ENCODE measurements around the gene LEMD1.

LEMD1 gene

GRCh38 chr1:205353191-205353590 is 68.7 kb downstream of the LEMD1 start:
- H3K27ac ChIP-seq = no peak overlapping the region
- TF ChIP-seq CTCF (conservative IDR thresholded peaks at IDR 0.05; ENCODE audit: low read depth, low read length) = no peak

GRCh38 chr1:205351984-205352713 is 69.7 kb downstream of the LEMD1 start:
- Histone ChIP-seq H4K20me1 (ENCODE audit: insufficient read depth) (no peaks in the 10 kb centered on the region), H3K4me3 (IDR thresholded peaks at IDR 0.05; ENCODE audit: insufficient read depth, low read depth, low read length) (no peak overlapping the region), H3K4me1 (ENCODE audit: low read depth, poor library complexity, severe bottlenecking) (peaks cover 19% of the 10 kb centered on the region)

More at GRCh38 chr1:205353191-205353590, 68.7 kb downstream of the LEMD1 start:
- Histone ChIP-seq H3K36me3 (ENCODE audit: insufficient read depth) (no peaks in the 10 kb centered on the region), H3K27me3 (ENCODE audit: insufficient read depth, low read depth) (no peaks in the 10 kb centered on the region), H3K4me2 (no peak overlapping the region), H3K79me2 (ENCODE audit: insufficient read depth, low read depth) (no peaks in the 10 kb centered on the region), H4K20me1 (ENCODE audit: insufficient read depth) (no peaks in the 10 kb centered on the region), H3K9ac (no peak overlapping the region), H2AFZ (ENCODE audit: low read depth) (no peak overlapping the region), H3K4me1 (ENCODE audit: low read depth, poor library complexity, severe bottlenecking) (peaks cover 14% of the 10 kb centered on the region), H3K4me3 (IDR thresholded peaks at IDR 0.05; ENCODE audit: insufficient read depth, low read depth, low read length) (no peak overlapping the region)

GRCh38 chr1:205350691-205351141 is 71.1 kb downstream of the LEMD1 start:
- no peak overlapping the region for H3K27ac ChIP-seq
- peaks cover 19% of the 10 kb centered on the region for H3K4me1 ChIP-seq (ENCODE audit: low read depth, poor library complexity, severe bottlenecking)

More at GRCh38 chr1:205351984-205352713, 69.7 kb downstream of the LEMD1 start:
- TF ChIP-seq CTCF (conservative IDR thresholded peaks at IDR 0.05; ENCODE audit: low read depth, low read length) = no peak
- no peaks in the 10 kb centered on the region for H3K79me2 ChIP-seq (ENCODE audit: insufficient read depth, low read depth)
- H3K27me3 ChIP-seq (ENCODE audit: insufficient read depth, low read depth) = no peaks in the 10 kb centered on the region
- H2AFZ ChIP-seq (ENCODE audit: low read depth) = no peak overlapping the region
- no peak overlapping the region for H3K9ac ChIP-seq
- H3K4me2 ChIP-seq = no peak overlapping the region
- no peaks in the 10 kb centered on the region for H3K36me3 ChIP-seq (ENCODE audit: insufficient read depth)
- H3K27ac ChIP-seq = no peak overlapping the region

GRCh38 chr1:205350124-205350523 is 71.7 kb downstream of the LEMD1 start:
- Histone ChIP-seq H2AFZ (ENCODE audit: low read depth) (no peak overlapping the region), H3K36me3 (ENCODE audit: insufficient read depth) (no peaks in the 10 kb centered on the region), H3K79me2 (ENCODE audit: insufficient read depth, low read depth) (no peaks in the 10 kb centered on the region), H3K27ac (no peak overlapping the region), H3K4me1 (ENCODE audit: low read depth, poor library complexity, severe bottlenecking) (peaks cover 19% of the 10 kb centered on the region), H3K9ac (no peak overlapping the region), H3K4me3 (IDR thresholded peaks at IDR 0.05; ENCODE audit: insufficient read depth, low read depth, low read length) (no peak overlapping the region), H3K27me3 (ENCODE audit: insufficient read depth, low read depth) (no peaks in the 10 kb centered on the region), H4K20me1 (ENCODE audit: insufficient read depth) (no peaks in the 10 kb centered on the region), H3K4me2 (no peak overlapping the region)
- no peak for TF ChIP-seq CTCF (conservative IDR thresholded peaks at IDR 0.05; ENCODE audit: low read depth, low read length)

More at GRCh38 chr1:205350691-205351141, 71.1 kb downstream of the LEMD1 start:
- no peaks in the 10 kb centered on the region for H3K27me3 ChIP-seq (ENCODE audit: insufficient read depth, low read depth)
- no peaks in the 10 kb centered on the region for H3K79me2 ChIP-seq (ENCODE audit: insufficient read depth, low read depth)
- H3K36me3 ChIP-seq (ENCODE audit: insufficient read depth) = no peaks in the 10 kb centered on the region
- H4K20me1 ChIP-seq (ENCODE audit: insufficient read depth) = no peaks in the 10 kb centered on the region
- H3K9ac ChIP-seq = no peak overlapping the region
- no peak overlapping the region for H2AFZ ChIP-seq (ENCODE audit: low read depth)
- H3K4me3 ChIP-seq (IDR thresholded peaks at IDR 0.05; ENCODE audit: insufficient read depth, low read depth, low read length) = no peak overlapping the region
- H3K4me2 ChIP-seq = no peak overlapping the region
- TF ChIP-seq CTCF (conservative IDR thresholded peaks at IDR 0.05; ENCODE audit: low read depth, low read length) = no peak

Measured in KMS-11 (cell line).